T-cell (primary cell): ENCODE data around the gene SMIM35. TPM values are rescaled to one million over a fixed set of nuclear protein-coding genes. Genes with fewer than 3 reads are reported as not detected.

Experiments used
- ATAC-seq, 4 experiments: fragments of 200-7000 bp in 3 of 4; fragments of 150-1000 bp in 1 of 4; cut with Tn5 transposase; replicated peaks in 1 of 4; 1 replicate in 3 of 4; 2 replicates in 1 of 4; pipeline ENCODE4 v1.10.0; 2021; ENCODE audit warnings: moderate library complexity in 3 of 4, mild to moderate bottlenecking in 2 of 4, moderate number of reproducible peaks in 1 of 4
- CTCF ChIA-PET, 2 donors: fragments of 300-600 bp; sonication (Branson Sonifier 250); formaldehyde crosslinking; loops; one replicate each; lab custom pipeline; 2022; ENCODE audit warnings: antibody characterized with exemption in 2 of 2; lab: Charles Lee
- POLR2A ChIA-PET, 2 donors: fragments of 300-600 bp; sonication (Branson Sonifier 250); formaldehyde crosslinking; loops; one replicate each; lab custom pipeline; 2022; ENCODE audit warnings: antibody characterized with exemption in 2 of 2; lab: Charles Lee
- DNase-seq, 35 experiments: peaks; one replicate each; pipeline versions ENCODE4 v3.0.0 to v3.0.0-alpha.2; 2013 to 2023
- H3K27ac ChIP-seq: one replicate; pipeline ENCODE4 v1.5.1; 2013; ENCODE audit warnings: low read length
- H3K27me3 ChIP-seq, 2 experiments: replicated peaks in 1 of 2; 1 replicate in 1 of 2; 2 replicates in 1 of 2; pipeline versions ENCODE4 v1.6.1 to v1.7.0; 2013; ENCODE audit warnings: low read length in 1 of 2, mixed read lengths in 1 of 2; ENCODE audit not compliant: control insufficient read depth in 2 of 2, insufficient read depth in 2 of 2; ENCODE audit errors: extremely low read depth in 1 of 2
- H3K36me3 ChIP-seq, 2 donors: 1 replicate in 1 of 2; 2 replicates in 1 of 2; pipeline versions ENCODE4 v1.6.1 to v1.7.0; 2013; ENCODE audit warnings: low read length in 1 of 2; ENCODE audit not compliant: control insufficient read depth in 2 of 2, insufficient read depth in 1 of 2; ENCODE audit errors: extremely low read depth in 1 of 2
- H3K4me1 ChIP-seq, 2 experiments: 1 replicate in 1 of 2; 2 replicates in 1 of 2; pipeline versions ENCODE4 v1.6.1 to v1.7.0; 2013; ENCODE audit warnings: low read length in 2 of 2, mixed read lengths in 1 of 2; ENCODE audit not compliant: insufficient read depth in 2 of 2, control insufficient read depth in 1 of 2; ENCODE audit errors: extremely low read depth in 1 of 2
- H3K4me3 ChIP-seq, 2 donors: 1 replicate in 1 of 2; 2 replicates in 1 of 2; pipeline versions ENCODE4 v1.5.1 to v1.7.0; 2013; ENCODE audit warnings: mild to moderate bottlenecking in 2 of 2, low read length in 1 of 2, moderate library complexity in 1 of 2; ENCODE audit not compliant: control insufficient read depth in 1 of 2; ENCODE audit errors: extremely low read depth in 1 of 2
- H3K9me3 ChIP-seq: 2 replicates; pipeline ENCODE4 v1.7.0; 2013
- H3K27ac Mint-ChIP-seq, 2 donors: one replicate each; pipeline ENCODE4 v1.8.0; 2020 to 2021; ENCODE audit warnings: mild to moderate bottlenecking in 2 of 2, mixed read lengths in 2 of 2
- H3K27me3 Mint-ChIP-seq, 2 donors: one replicate each; pipeline ENCODE4 v1.8.0; 2021 to 2022; ENCODE audit warnings: mixed read lengths in 2 of 2
- H3K36me3 Mint-ChIP-seq: one replicate; pipeline ENCODE4 v1.8.0; 2021; ENCODE audit warnings: mixed read lengths
- H3K4me1 Mint-ChIP-seq, 3 donors: one replicate each; pipeline ENCODE4 v1.8.0; 2020 to 2022; ENCODE audit warnings: mixed read lengths in 3 of 3, mild to moderate bottlenecking in 1 of 3
- H3K4me3 Mint-ChIP-seq, 3 donors: one replicate each; pipeline ENCODE4 v1.8.0; 2020 to 2022; ENCODE audit warnings: mild to moderate bottlenecking in 3 of 3, mixed read lengths in 3 of 3, moderate library complexity in 3 of 3
- H3K9me3 Mint-ChIP-seq, 3 donors: one replicate each; pipeline ENCODE4 v1.8.0; 2020 to 2022; ENCODE audit warnings: mixed read lengths in 3 of 3
- WGBS: methylation state at CpG from one replicate; pipeline ENCODE4 v1.1.5; 2013; ENCODE audit warnings: missing lambda C conversion rate; ENCODE audit not compliant: insufficient coverage; 5-methylcytosine and 5-hydroxymethylcytosine counted together
- total RNA-seq, 35 experiments: library from RNA in 6 of 35; stranded (reverse) in 6 of 35; fragments of 120-200 nt in 1 of 35; gene quantifications; one replicate each; pipeline versions ENCODE4 v1.2.1 to v1.2.4 and lab custom pipeline; 2013 to 2026

The SMIM35 gene
- total RNA-seq, 5 donors from 2014 or later (not counting 1 experiment from before 2014, with no cell fraction given), result 0.28 to 1.0 (median 0.36) TPM

GRCh38 chr11:118111019-118111743 lies 24.4 kb upstream of the SMIM35 start:
- no peaks in the 10 kb centered on the region for H3K9me3 Mint-ChIP-seq
- DNase-seq (no peak), ATAC-seq (no peak)
- H3K4me3 ChIP-seq, result no peak overlapping the region
- H3K4me3 Mint-ChIP-seq, result no peak overlapping the region
- H3K36me3 Mint-ChIP-seq, result no peaks in the 10 kb centered on the region
- peaks cover 0 to 39% of the 10 kb centered on the region in 2 experiments for H3K27me3 ChIP-seq
- H3K27ac ChIP-seq, result no peak overlapping the region
- H3K9me3 ChIP-seq, result no peaks in the 10 kb centered on the region
- H3K36me3 ChIP-seq, result no peaks in the 10 kb centered on the region
- POLR2A ChIA-PET, result no interaction called here
- H3K4me1 ChIP-seq, result no peaks in the 10 kb centered on the region
- H3K4me1 Mint-ChIP-seq, result peaks cover 6 to 13% (median 6%) of the 10 kb centered on the region in 3 donors
- no peak overlapping the region for H3K27ac Mint-ChIP-seq
- CTCF ChIA-PET, result no interaction called here
- H3K27me3 Mint-ChIP-seq, result peaks cover 11 to 12% of the 10 kb centered on the region in 2 donors
- 93% methylated on average over 3 of the region's 8 CpGs for WGBS

- ATAC-seq, result no peak
- peaks cover 3 to 9% of the 10 kb centered on the region in 2 donors for H3K27me3 Mint-ChIP-seq
- Histone ChIP-seq H3K4me1 (no peaks in the 10 kb centered on the region), H3K27me3 (peaks cover 0 to 26% of the 10 kb centered on the region in 2 experiments), H3K9me3 (no peaks in the 10 kb centered on the region), H3K36me3 (no peaks in the 10 kb centered on the region), H3K27ac (no peak overlapping the region), H3K4me3 (no peak overlapping the region)
- CTCF ChIA-PET, result no interaction called here
- H3K27ac Mint-ChIP-seq, result no peak overlapping the region
- H3K36me3 Mint-ChIP-seq, result no peaks in the 10 kb centered on the region
- POLR2A ChIA-PET, result no interaction called here
- 78% methylated on average over 2 of the region's 2 CpGs for WGBS
- no peak for DNase-seq
- H3K4me3 Mint-ChIP-seq, result no peak overlapping the region
- no peaks in the 10 kb centered on the region for H3K9me3 Mint-ChIP-seq
- peaks cover 0 to 2% (median 1%) of the 10 kb centered on the region in 3 donors for H3K4me1 Mint-ChIP-seq
Measured at GRCh38 chr11:118109231-118109630, 22.5 kb upstream of the SMIM35 start.

GRCh38 chr11:118108513-118108912 lies 21.8 kb upstream of the SMIM35 start:
- no peaks in the 10 kb centered on the region for H3K36me3 Mint-ChIP-seq
- Histone ChIP-seq H3K9me3 (no peaks in the 10 kb centered on the region), H3K27ac (no peak overlapping the region), H3K4me1 (no peaks in the 10 kb centered on the region), H3K27me3 (peaks cover 0 to 25% of the 10 kb centered on the region in 2 experiments), H3K4me3 (no peak overlapping the region), H3K36me3 (no peaks in the 10 kb centered on the region)
- H3K27ac Mint-ChIP-seq, result no peak overlapping the region
- DNase-seq, result no peak
- CTCF ChIA-PET, result interaction anchor here in 1 of 2 donors (0.6 kb wide), 1 partner anchor 881 kb away, joined by 8 read pairs; no protein-coding TSS in a partner anchor
- ATAC-seq, result no peak
- 97% methylated on average over 5 of the region's 5 CpGs for WGBS
- peaks cover 3 to 7% of the 10 kb centered on the region in 2 donors for H3K27me3 Mint-ChIP-seq
- H3K4me3 Mint-ChIP-seq, result no peak overlapping the region
- no peaks in the 10 kb centered on the region for H3K9me3 Mint-ChIP-seq
- no peaks in the 10 kb centered on the region for H3K4me1 Mint-ChIP-seq
- POLR2A ChIA-PET, result no interaction called here

GRCh38 chr11:118106789-118107335 lies 20.1 kb upstream of the SMIM35 start:
- H3K9me3 ChIP-seq, result no peaks in the 10 kb centered on the region
- H3K4me1 ChIP-seq, result no peaks in the 10 kb centered on the region
- ATAC-seq, result no peak
- no peaks in the 10 kb centered on the region for H3K9me3 Mint-ChIP-seq
- H3K27me3 ChIP-seq, result peaks cover 0 to 31% of the 10 kb centered on the region in 2 experiments
- POLR2A ChIA-PET, result no interaction called here
- H3K36me3 ChIP-seq, result no peaks in the 10 kb centered on the region
- no peak overlapping the region for H3K27ac ChIP-seq
- H3K4me3 ChIP-seq, result no peak overlapping the region
- H3K4me1 Mint-ChIP-seq, result no peaks in the 10 kb centered on the region
- CTCF ChIA-PET, result no interaction called here
- H3K27me3 Mint-ChIP-seq, result peaks cover 3 to 4% of the 10 kb centered on the region in 2 donors
- H3K36me3 Mint-ChIP-seq, result no peaks in the 10 kb centered on the region
- DNase-seq, result no peak
- no CpG with 5 or more reads among the region's 2 CpGs for WGBS
- H3K27ac Mint-ChIP-seq, result no peak overlapping the region
- no peak overlapping the region for H3K4me3 Mint-ChIP-seq

- 100% methylated on average over 1 of the region's 4 CpGs for WGBS
- Histone ChIP-seq H3K27me3 (peaks cover 0 to 25% of the 10 kb centered on the region in 2 experiments), H3K36me3 (no peaks in the 10 kb centered on the region), H3K4me1 (no peaks in the 10 kb centered on the region), H3K4me3 (no peak overlapping the region), H3K27ac (no peak overlapping the region), H3K9me3 (no peaks in the 10 kb centered on the region)
- H3K4me1 Mint-ChIP-seq, result no peaks in the 10 kb centered on the region
- ATAC-seq (no peak), DNase-seq (no peak)
- no peaks in the 10 kb centered on the region for H3K9me3 Mint-ChIP-seq
- CTCF ChIA-PET, result no interaction called here
- H3K36me3 Mint-ChIP-seq, result no peaks in the 10 kb centered on the region
- no peak overlapping the region for H3K27ac Mint-ChIP-seq
- peaks cover 3 to 4% of the 10 kb centered on the region in 2 donors for H3K27me3 Mint-ChIP-seq
- no peak overlapping the region for H3K4me3 Mint-ChIP-seq
- POLR2A ChIA-PET, result no interaction called here
Measured at GRCh38 chr11:118105657-118106305, 19.0 kb upstream of the SMIM35 start.

GRCh38 chr11:118104491-118104890 lies 17.7 kb upstream of the SMIM35 start:
- no peak for DNase-seq
- ChIA-PET CTCF (no interaction called here), POLR2A (no interaction called here)
- Histone ChIP-seq H3K4me1 (no peaks in the 10 kb centered on the region), H3K27ac (no peak overlapping the region), H3K4me3 (no peak overlapping the region), H3K9me3 (no peaks in the 10 kb centered on the region), H3K36me3 (no peaks in the 10 kb centered on the region), H3K27me3 (peaks cover 0 to 25% of the 10 kb centered on the region in 2 experiments)
- WGBS, result 97% methylated on average over 5 of the region's 6 CpGs
- Mint-ChIP-seq H3K36me3 (no peaks in the 10 kb centered on the region), H3K27ac (no peak overlapping the region), H3K27me3 (peaks cover 3 to 4% of the 10 kb centered on the region in 2 donors), H3K4me1 (no peaks in the 10 kb centered on the region), H3K4me3 (no peak overlapping the region), H3K9me3 (no peaks in the 10 kb centered on the region)
- ATAC-seq, result no peak
